GDM1 (cell line): ENCODE measurements around the gene NPAT.
"Not testable (repeated sequence)": the region's sequence is repeated elsewhere in the genome, so short reads cannot be mapped to it uniquely, and the experiment has no call there.

Experiments used
- DNase-seq: peaks from one replicate; lab custom pipeline; 2025; lab: John Stamatoyannopoulos, UW

NPAT gene

DNA sequence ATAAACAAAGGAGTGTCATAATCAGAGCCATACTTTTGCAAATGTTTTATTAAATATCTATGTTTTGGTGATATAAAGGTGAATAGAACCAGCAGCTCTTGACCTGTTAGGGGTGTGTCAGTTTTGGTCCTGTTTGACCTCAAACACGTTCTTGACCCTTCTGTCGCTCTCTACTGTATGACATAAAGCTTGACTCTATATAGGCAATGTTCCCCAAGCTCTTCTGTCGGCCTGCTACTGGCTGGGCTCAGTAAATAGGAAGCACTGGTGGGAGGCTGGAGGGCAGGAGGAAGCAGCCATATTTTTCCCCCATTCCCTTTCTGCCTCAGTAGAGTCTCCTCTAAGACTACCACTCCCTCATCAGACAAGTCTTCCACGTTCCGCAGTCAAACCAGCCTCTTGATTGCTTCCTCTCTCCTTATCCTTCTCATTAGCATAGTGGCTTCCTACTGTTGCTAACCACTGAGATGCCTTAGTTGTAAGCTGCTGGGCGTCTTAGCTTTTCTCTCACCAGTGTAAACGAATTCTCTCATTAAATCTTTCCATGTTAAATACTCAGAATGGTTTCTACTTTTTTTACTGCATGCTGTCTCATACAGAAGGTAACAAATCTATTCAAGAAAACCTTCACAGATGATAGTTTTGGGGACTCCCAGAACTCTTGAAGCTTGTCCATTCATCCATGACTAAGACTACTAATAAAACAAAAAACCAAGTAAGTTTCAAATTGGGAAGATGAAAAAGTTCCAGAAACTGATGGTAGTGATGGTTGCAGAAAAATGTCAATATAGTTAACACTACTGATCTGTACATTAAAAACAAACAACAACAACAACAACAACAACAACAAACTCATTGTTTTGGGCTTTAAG is 3.3 kb downstream of the NPAT start:
- DNase-seq = no peak

DNA sequence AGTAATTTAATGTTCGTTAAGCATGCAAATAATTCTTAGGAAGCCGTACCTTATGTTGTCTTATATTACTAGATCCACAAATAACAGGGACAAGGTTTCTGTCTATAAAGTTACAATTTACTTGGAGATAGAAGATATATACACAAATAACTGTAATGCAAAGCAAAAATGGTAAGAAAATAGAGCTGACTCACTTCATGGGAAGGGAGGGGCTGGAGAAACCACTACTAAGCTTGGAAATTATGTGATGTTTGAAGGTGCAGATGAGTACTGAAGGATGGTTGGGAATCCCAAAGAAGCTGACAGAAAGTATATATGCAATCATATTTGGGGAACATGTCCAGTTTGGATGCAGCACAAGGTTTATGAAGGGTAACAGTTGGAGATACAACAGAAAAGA is 4.0 kb downstream of the NPAT start:
- DNase-seq = no peak

GRCh38 chr11:108216988-108217387 is 5.5 kb downstream of the NPAT start:
- no peak for DNase-seq

DNA sequence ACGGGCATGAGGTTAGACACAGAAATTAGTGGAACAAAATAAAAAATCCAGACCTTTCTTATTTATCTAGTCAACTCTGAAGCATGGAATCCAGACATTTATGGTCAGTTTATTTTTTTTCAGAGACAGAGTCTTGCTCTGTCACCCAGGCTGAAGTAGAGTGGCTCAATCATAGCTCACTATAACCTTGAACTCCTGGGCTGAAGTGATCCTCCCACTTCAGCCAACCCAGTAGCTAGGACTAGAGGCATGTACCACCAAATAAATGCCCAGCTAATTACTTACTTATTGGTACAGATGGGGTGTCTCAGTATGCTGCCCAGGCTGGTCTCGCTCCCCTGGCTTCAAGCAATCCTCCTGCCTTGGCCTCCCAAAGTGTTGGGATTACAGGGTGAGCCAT is 8.7 kb downstream of the NPAT start:
- DNase-seq = no peak

DNA sequence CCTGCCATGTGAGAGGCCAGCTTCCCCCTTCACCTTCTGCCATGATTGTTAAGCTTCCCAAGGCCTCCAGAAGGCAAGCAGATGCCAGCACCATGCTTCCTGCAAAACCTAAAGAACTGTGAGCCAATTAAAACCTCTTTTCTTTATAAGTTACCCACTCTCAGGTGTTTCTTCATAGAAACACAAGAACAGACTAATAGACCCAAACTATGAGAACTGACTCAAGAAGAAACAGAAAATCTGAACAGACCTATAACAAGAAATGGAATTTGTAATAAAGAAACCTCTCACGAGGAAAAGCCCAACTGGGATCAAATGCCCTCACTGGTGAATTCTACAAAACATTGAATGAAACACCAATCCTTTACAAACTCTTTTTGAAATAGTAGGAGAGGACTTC is 12.0 kb downstream of the NPAT start:
- no peak for DNase-seq

- DNase-seq = no peak
These were observed 14.8 kb downstream of the NPAT start for GRCh38 chr11:108207683-108208060.

DNA sequence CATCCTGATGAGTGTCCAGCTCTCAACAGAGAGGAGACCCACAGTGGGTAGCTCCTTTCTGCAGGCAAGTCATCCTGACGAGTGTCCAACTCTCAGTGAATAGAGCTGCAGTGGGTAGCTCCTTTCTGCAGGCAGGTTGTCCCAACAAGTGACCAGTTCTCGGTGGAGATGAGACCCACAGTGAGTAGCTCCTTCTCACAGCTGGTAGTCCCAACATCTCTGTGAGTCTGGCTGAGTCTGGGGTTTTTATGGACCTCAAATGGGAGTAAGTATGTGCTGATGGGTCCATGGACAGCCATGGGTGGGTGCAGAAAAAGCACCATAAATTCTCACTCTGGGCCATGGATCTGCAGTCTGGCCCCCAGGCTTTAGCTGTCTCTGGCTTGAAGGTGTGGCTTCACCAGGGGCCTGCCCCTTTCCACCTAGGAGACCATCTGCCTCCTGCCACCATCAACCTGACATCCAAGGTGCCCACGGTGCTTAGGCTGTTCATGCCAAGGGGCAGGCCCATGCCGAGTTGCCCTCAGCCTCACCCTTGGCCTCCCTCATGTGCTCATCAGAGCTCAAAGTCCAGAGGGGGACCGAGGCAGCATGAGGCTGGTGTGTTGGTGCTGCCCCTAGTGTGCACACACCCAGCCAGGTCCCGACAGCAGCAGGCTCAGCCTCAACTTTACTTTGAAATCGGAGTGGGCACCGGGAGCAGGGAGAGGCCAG is 15.3 kb downstream of the NPAT start:
- no peak for DNase-seq

GRCh38 chr11:108206171-108206570 is 16.3 kb downstream of the NPAT start:
- no peak for DNase-seq

DNA sequence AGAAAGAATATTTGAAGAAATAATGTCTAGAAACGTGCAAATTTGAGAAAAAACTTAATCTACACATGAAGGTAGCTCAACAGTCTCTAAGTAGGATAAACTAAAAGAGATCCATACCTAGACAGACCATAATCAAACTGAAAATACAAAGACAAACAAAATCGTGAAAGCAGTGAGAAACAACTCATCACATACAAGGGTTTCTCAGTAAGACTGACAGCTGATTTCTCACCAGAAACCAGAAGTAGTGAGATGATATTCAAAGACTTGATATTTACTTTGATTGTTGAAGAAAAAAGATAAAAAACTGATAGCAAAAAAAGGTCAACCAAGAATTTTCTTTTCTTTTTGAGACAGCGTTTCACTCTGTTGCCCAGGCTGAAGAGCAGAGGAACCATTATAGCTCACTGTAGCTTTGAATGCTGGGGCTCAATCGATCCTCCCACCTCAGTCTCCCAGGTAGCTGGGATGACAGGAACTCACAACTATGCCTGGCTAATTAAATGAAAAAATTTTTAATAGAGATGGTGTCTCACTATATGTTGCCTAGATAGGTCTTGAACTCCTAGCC is 17.4 kb downstream of the NPAT start:
- DNase-seq = no peak

DNA sequence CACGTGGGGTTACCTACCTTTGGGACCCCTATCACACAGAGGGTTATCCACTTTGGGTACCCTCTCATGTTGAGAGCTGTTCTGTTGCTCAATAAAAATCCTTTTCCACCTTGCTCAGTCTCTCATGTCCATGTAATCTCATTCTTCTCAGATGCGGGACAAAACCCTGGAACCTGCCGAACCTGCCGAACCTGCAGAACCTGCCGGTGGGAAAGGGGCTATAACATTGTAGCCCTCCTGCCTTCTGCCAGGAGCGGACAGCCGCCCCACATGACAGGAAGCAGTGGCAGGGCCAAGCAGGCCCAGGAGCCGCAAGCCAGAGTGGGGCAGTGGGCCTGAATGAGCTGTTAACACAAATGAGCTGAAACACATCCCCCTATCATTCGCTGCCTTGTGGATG is 18.1 kb downstream of the NPAT start:
- no peak for DNase-seq

- no peak for DNase-seq
These were observed 19.4 kb downstream of the NPAT start for GRCh38 chr11:108203075-108203474.

- DNase-seq = no peak
These were observed 22.8 kb downstream of the NPAT start for GRCh38 chr11:108199446-108200321.

- DNase-seq = no peak
These were observed 23.6 kb downstream of the NPAT start for GRCh38 chr11:108198833-108199232.

DNA sequence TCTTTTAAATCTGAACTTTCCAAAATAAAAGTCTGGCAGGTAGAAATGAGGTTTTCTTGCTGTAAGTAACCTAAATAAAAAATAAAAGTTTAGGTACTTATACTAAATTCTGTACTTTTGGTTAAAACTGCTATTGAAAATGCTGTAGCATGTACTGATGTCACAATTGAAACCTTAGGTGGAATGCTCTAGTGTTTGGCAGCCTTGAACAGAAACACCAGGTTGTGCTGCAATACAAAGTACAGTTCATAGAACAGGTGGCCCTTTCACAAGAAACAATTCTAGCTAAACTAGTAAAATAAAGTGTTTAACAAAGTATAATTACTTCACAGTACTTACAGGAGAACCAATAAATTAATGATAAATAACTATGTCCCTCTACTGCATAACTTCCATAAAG is 25.1 kb downstream of the NPAT start:
- no peak for DNase-seq

GRCh38 chr11:108196901-108197300 is 25.5 kb downstream of the NPAT start:
- no peak for DNase-seq

- no peak for DNase-seq
These were observed 28.7 kb downstream of the NPAT start for GRCh38 chr11:108193725-108194124.

DNA sequence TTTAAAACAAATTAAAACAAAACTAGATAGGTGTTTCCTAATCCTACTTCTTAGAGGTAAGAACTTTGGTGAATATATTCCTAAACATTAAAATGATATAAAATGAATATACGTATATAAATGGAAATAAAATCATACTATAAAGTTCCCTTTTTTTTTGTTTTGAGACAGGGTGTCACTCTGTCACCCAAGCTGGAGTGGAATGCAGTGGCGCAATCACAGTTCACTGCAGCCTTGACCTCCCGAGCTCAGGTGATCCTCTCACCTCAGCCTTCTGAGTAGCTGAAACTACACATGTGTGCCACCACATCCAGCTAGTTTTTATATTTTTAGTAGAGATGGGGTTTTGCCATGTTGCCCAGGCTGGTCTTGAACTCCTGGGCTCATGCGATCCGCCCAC is 44.9 kb downstream of the NPAT start:
- no peak for DNase-seq

- no peak for DNase-seq
These were observed 52.3 kb downstream of the NPAT start for GRCh38 chr11:108170184-108170583.

DNA sequence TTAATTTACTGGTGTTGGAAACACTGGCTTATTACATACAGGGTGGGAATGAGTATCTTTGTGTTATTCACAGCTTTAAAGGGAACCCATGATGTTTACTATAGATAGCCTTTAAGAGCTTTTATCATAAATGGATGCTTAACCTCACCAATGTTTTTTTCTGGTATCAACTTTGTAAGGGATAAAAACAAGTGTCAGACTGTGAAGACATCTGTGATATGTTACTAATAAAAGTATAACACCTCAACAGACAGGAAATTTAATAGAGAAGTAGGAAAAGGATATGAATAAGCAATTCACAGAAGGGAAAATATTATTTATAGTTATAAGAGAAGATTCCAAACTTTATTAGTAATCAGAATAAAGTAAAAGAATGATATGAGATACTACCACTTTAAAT is 54.8 kb downstream of the NPAT start:
- no peak for DNase-seq

DNA sequence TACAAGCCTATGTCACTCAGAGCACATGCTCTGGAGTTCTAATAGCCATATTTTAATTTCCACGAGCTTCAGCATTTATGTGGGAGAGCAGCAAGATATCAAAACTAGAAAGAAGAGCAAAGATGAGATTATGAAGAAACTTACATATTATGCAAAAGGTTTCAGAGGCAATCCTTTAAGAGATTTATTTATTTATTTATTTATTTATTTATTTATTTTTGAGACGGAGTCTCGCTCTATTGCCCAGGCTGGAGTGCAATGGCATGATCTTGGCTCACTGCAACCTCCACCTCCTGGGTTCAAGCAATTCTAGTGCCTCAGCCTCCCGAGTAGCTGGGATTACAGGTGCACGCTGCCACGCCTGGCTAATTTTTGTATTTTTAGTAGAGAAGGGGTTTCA is 59.6 kb downstream of the NPAT start:
- DNase-seq = not testable (repeated sequence)

DNA sequence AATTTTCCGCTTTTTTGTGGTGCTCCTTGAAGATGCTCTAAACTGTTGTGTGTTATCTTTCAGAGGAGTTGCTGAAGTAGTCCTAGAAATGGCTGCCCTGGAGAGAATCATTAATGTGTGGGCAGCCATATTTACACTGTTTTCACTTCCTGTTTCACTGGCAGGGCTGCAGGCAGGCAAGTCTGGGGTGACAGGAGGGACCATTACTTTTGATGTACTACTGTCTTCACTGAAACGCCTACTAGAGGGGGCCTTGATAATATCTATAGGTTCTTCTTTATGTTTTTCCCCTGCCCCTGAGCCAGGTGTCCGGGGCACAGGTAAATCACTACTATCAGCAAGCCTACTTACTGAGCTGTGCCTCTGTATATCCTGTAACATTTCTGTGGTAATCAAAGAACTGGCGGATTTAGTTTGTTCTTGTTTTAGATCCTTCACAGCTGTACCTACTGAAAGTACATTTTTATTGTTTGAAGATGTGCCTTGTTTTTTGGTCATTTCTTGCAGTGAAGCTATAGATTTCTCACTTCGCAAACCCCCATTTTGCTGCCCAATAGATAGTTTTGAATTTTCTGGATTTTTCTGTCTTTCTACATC is 61.4 kb downstream of the NPAT start:
- DNase-seq = no peak

DNA sequence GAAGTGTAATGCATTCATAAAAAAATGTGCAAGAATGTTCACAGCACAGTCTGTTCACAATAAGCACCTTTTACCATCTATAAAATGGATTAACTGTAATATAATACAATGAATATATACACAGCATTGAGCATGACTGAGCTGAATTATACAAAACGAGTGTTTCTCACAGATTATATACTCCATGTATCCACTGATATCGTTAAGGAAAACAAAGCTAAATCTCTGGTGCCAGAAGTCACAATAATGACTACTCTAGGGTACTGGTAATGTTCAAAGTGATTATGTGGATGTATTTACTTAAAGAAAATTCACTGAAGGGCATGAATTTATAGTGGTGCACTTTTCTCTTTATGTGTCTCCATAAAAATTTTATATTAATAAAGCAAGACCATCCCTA is 67.8 kb downstream of the NPAT start:
- DNase-seq = no peak
